Activated naive CD4-positive, alpha-beta T cell treated with anti-CD3 and anti-CD28 coated beads, Interleukin-2, amount 10 ng/mL, durations not matched to agents 7 days and 5 days (primary cell): ENCODE data around the gene SLC39A11.

Experiments used
- CTCF ChIA-PET: fragments of 350-600 bp; sonication (Branson Sonifier 250); formaldehyde crosslinking; loops from one replicate; lab custom pipeline; 2021; ENCODE audit warnings: antibody characterized with exemption; lab: Charles Lee
- DNase-seq: peaks from one replicate; pipeline ENCODE4 v3.0.0-alpha.2; 2020
- H3K27ac Mint-ChIP-seq: one replicate; pipeline ENCODE4 v1.8.0; 2021; ENCODE audit warnings: mild to moderate bottlenecking, moderate library complexity, mixed read lengths
- H3K27me3 Mint-ChIP-seq: one replicate; pipeline ENCODE4 v1.8.0; 2021; ENCODE audit warnings: mild to moderate bottlenecking, mixed read lengths
- H3K36me3 Mint-ChIP-seq: one replicate; pipeline ENCODE4 v1.8.0; 2021; ENCODE audit warnings: mixed read lengths
- H3K4me1 Mint-ChIP-seq: one replicate; pipeline ENCODE4 v1.8.0; 2021; ENCODE audit warnings: mixed read lengths
- H3K4me3 Mint-ChIP-seq: one replicate; pipeline ENCODE4 v1.8.0; 2021; ENCODE audit warnings: mild to moderate bottlenecking, moderate library complexity, mixed read lengths
- H3K9me3 Mint-ChIP-seq: one replicate; pipeline ENCODE4 v1.8.0; 2021; ENCODE audit warnings: mixed read lengths

SLC39A11 gene

GRCh38 chr17:72879877-72880276 is 212.6 kb downstream of the SLC39A11 start:
- Mint-ChIP-seq H3K27me3 (no peaks in the 10 kb centered on the region), H3K9me3 (peaks cover 37% of the 10 kb centered on the region), H3K4me1 (no peaks in the 10 kb centered on the region), H3K36me3 (peaks cover 19% of the 10 kb centered on the region), H3K4me3 (no peak overlapping the region), H3K27ac (no peak overlapping the region)
- DNase-seq = no peak
- CTCF ChIA-PET = no interaction called here

GRCh38 chr17:72878975-72879660 is 213.4 kb downstream of the SLC39A11 start:
- peaks cover 19% of the 10 kb centered on the region for H3K36me3 Mint-ChIP-seq
- no peak overlapping the region for H3K4me3 Mint-ChIP-seq
- peaks cover 38% of the 10 kb centered on the region for H3K9me3 Mint-ChIP-seq
- no peaks in the 10 kb centered on the region for H3K27me3 Mint-ChIP-seq
- H3K4me1 Mint-ChIP-seq = no peaks in the 10 kb centered on the region
- CTCF ChIA-PET = no interaction called here
- no peak overlapping the region for H3K27ac Mint-ChIP-seq
- DNase-seq = no peak

GRCh38 chr17:72877348-72877747 is 215.1 kb downstream of the SLC39A11 start:
- DNase-seq = no peak
- Mint-ChIP-seq H3K27me3 (no peaks in the 10 kb centered on the region), H3K36me3 (peaks cover 19% of the 10 kb centered on the region), H3K4me3 (no peak overlapping the region), H3K9me3 (peaks cover 38% of the 10 kb centered on the region), H3K4me1 (no peaks in the 10 kb centered on the region), H3K27ac (no peak overlapping the region)
- CTCF ChIA-PET = no interaction called here

GRCh38 chr17:72876413-72876812 is 216.1 kb downstream of the SLC39A11 start:
- Mint-ChIP-seq H3K36me3 (peaks cover 19% of the 10 kb centered on the region), H3K4me3 (no peak overlapping the region), H3K27ac (peak overlapping the region; percentile 25), H3K9me3 (peaks cover 38% of the 10 kb centered on the region), H3K27me3 (no peaks in the 10 kb centered on the region), H3K4me1 (no peaks in the 10 kb centered on the region)
- CTCF ChIA-PET = no interaction called here
- DNase-seq = no peak

- Mint-ChIP-seq H3K36me3 (peaks cover 18% of the 10 kb centered on the region), H3K4me3 (no peak overlapping the region), H3K9me3 (peaks cover 37% of the 10 kb centered on the region), H3K27ac (no peak overlapping the region), H3K27me3 (no peaks in the 10 kb centered on the region), H3K4me1 (no peaks in the 10 kb centered on the region)
- no peak for DNase-seq
- CTCF ChIA-PET = no interaction called here
These were observed 217.1 kb downstream of the SLC39A11 start for GRCh38 chr17:72875361-72875760.

GRCh38 chr17:72872396-72872795 is 220.1 kb downstream of the SLC39A11 start:
- CTCF ChIA-PET = no interaction called here
- Mint-ChIP-seq H3K9me3 (peaks cover 17% of the 10 kb centered on the region), H3K36me3 (peaks cover 8% of the 10 kb centered on the region), H3K27ac (no peak overlapping the region), H3K27me3 (no peaks in the 10 kb centered on the region), H3K4me1 (no peaks in the 10 kb centered on the region), H3K4me3 (no peak overlapping the region)
- no peak for DNase-seq

- H3K27ac Mint-ChIP-seq = no peak overlapping the region
- H3K36me3 Mint-ChIP-seq = no peaks in the 10 kb centered on the region
- no peaks in the 10 kb centered on the region for H3K27me3 Mint-ChIP-seq
- peaks cover 2% of the 10 kb centered on the region for H3K9me3 Mint-ChIP-seq
- H3K4me3 Mint-ChIP-seq = no peak overlapping the region
- no peaks in the 10 kb centered on the region for H3K4me1 Mint-ChIP-seq
- CTCF ChIA-PET = no interaction called here
- no peak for DNase-seq
These were observed 222.0 kb downstream of the SLC39A11 start for GRCh38 chr17:72870367-72870985.

- CTCF ChIA-PET = no interaction called here
- Mint-ChIP-seq H3K27ac (no peak overlapping the region), H3K36me3 (no peaks in the 10 kb centered on the region), H3K27me3 (no peaks in the 10 kb centered on the region), H3K4me3 (no peak overlapping the region), H3K4me1 (no peaks in the 10 kb centered on the region), H3K9me3 (no peaks in the 10 kb centered on the region)
- no peak for DNase-seq
These were observed 222.9 kb downstream of the SLC39A11 start for GRCh38 chr17:72869630-72870029.

GRCh38 chr17:72865954-72866353 is 226.5 kb downstream of the SLC39A11 start:
- no peaks in the 10 kb centered on the region for H3K9me3 Mint-ChIP-seq
- H3K27ac Mint-ChIP-seq = no peak overlapping the region
- no peaks in the 10 kb centered on the region for H3K4me1 Mint-ChIP-seq
- H3K36me3 Mint-ChIP-seq = no peaks in the 10 kb centered on the region
- no peak for DNase-seq
- CTCF ChIA-PET = no interaction called here
- no peaks in the 10 kb centered on the region for H3K27me3 Mint-ChIP-seq
- H3K4me3 Mint-ChIP-seq = no peak overlapping the region

GRCh38 chr17:72863526-72864211 is 228.8 kb downstream of the SLC39A11 start:
- Mint-ChIP-seq H3K4me1 (no peaks in the 10 kb centered on the region), H3K36me3 (no peaks in the 10 kb centered on the region), H3K27me3 (no peaks in the 10 kb centered on the region), H3K27ac (no peak overlapping the region), H3K4me3 (no peak overlapping the region), H3K9me3 (no peaks in the 10 kb centered on the region)
- CTCF ChIA-PET = no interaction called here
- no peak for DNase-seq

- Mint-ChIP-seq H3K27ac (no peak overlapping the region), H3K4me3 (no peak overlapping the region), H3K36me3 (no peaks in the 10 kb centered on the region), H3K27me3 (no peaks in the 10 kb centered on the region), H3K9me3 (no peaks in the 10 kb centered on the region), H3K4me1 (no peaks in the 10 kb centered on the region)
- CTCF ChIA-PET = no interaction called here
- DNase-seq = no peak
These were observed 230.1 kb downstream of the SLC39A11 start for GRCh38 chr17:72862276-72862999.

- CTCF ChIA-PET = no interaction called here
- H3K27ac Mint-ChIP-seq = no peak overlapping the region
- H3K9me3 Mint-ChIP-seq = no peaks in the 10 kb centered on the region
- H3K4me1 Mint-ChIP-seq = no peaks in the 10 kb centered on the region
- no peaks in the 10 kb centered on the region for H3K27me3 Mint-ChIP-seq
- no peaks in the 10 kb centered on the region for H3K36me3 Mint-ChIP-seq
- no peak overlapping the region for H3K4me3 Mint-ChIP-seq
- no peak for DNase-seq
These were observed 230.7 kb downstream of the SLC39A11 start for GRCh38 chr17:72861811-72862210.

GRCh38 chr17:72860778-72861177 is 231.7 kb downstream of the SLC39A11 start:
- no peaks in the 10 kb centered on the region for H3K27me3 Mint-ChIP-seq
- no peak overlapping the region for H3K27ac Mint-ChIP-seq
- H3K4me3 Mint-ChIP-seq = no peak overlapping the region
- H3K36me3 Mint-ChIP-seq = no peaks in the 10 kb centered on the region
- no peaks in the 10 kb centered on the region for H3K9me3 Mint-ChIP-seq
- DNase-seq = no peak
- CTCF ChIA-PET = no interaction called here
- no peaks in the 10 kb centered on the region for H3K4me1 Mint-ChIP-seq

GRCh38 chr17:72858826-72859495 is 233.5 kb downstream of the SLC39A11 start:
- Mint-ChIP-seq H3K27ac (no peak overlapping the region), H3K36me3 (no peaks in the 10 kb centered on the region), H3K9me3 (no peaks in the 10 kb centered on the region), H3K27me3 (no peaks in the 10 kb centered on the region), H3K4me3 (no peak overlapping the region), H3K4me1 (no peaks in the 10 kb centered on the region)
- DNase-seq = no peak
- CTCF ChIA-PET = no interaction called here
